ENCODE results near the gene PMM2.

PMM2 gene

DNA sequence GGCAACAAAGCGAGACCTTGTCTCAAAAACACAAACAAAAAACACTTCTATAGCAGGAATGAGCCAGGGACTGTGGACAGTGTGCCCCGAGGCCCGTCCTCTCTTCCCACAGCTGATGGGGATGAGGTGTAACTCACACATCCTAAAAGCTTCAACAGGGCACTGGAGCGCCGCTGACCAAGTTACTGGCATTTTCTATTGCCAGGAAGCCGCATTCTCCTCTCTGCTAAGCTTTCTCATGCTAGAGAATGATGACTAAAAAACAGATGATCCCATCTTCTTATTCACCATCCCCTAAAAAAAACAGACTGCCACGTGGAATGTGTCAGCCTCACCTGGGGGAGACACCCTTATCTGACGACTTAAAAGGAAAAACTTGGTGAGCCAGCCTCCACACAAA is 54.9 kb downstream of the PMM2 start:
- no peak for DNase-seq (ENCODE audit: low read depth)
- no peak overlapping the region for H3K4me3 ChIP-seq (ENCODE audit: low read length)
- TF ChIP-seq, protein P1, sequence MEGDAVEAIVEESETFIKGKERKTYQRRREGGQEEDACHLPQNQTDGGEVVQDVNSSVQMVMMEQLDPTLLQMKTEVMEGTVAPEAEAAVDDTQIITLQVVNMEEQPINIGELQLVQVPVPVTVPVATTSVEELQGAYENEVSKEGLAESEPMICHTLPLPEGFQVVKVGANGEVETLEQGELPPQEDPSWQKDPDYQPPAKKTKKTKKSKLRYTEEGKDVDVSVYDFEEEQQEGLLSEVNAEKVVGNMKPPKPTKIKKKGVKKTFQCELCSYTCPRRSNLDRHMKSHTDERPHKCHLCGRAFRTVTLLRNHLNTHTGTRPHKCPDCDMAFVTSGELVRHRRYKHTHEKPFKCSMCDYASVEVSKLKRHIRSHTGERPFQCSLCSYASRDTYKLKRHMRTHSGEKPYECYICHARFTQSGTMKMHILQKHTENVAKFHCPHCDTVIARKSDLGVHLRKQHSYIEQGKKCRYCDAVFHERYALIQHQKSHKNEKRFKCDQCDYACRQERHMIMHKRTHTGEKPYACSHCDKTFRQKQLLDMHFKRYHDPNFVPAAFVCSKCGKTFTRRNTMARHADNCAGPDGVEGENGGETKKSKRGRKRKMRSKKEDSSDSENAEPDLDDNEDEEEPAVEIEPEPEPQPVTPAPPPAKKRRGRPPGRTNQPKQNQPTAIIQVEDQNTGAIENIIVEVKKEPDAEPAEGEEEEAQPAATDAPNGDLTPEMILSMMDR (conservative IDR thresholded peaks at IDR 0.05; ENCODE audit: low read length), result no peak

DNA sequence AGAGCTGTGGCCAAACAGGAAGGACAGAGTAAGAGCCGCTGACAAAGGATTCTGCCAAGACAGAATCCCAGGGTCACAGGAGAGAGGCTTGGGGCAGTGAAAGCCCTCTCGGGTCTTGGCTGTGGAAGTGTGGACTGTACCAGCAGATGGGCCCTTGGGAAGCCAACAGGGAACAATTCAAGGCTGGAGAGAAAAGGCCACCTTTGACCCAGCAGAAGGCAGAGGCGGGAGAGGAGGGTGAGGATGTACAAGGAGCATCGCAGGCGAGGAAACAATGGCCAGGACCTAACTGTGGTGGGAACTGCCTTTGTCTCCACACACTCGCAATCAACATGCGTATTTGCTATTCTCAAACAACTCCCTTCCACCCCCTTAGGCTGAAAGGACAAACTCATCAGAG is 55.5 kb downstream of the PMM2 start:
- TF ChIP-seq, protein P1 (conservative IDR thresholded peaks at IDR 0.05; ENCODE audit: low read length), result no peak

DNA sequence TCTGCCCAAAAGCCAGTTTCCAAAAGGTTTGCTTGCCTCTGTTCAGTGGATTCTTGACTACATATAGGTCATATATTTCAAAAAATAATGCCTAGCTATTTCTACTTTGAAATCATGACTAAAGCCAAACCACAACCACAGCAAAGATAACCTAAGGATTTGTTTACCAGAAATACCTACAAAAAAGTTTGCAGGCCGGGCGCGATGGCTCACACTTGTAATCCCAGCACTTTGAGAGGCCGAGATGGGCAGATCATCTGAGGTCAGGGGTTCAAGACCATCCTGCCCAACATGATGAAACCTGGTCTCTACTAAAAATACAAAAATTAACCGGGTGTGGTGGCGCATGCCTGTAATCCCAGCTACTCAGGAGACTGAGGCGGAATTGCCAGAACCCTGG is 56.0 kb downstream of the PMM2 start:
- TF ChIP-seq, protein P1 (conservative IDR thresholded peaks at IDR 0.05; ENCODE audit: low read length), result no peak
- DNase-seq (ENCODE audit: low read depth), result no peak
- no peak overlapping the region for H3K4me3 ChIP-seq (ENCODE audit: low read length)

More for the DNA sequence above, 55.5 kb downstream of the PMM2 start:
- no peak overlapping the region for H3K4me3 ChIP-seq (ENCODE audit: low read length)
- DNase-seq (ENCODE audit: low read depth), result no peak

DNA sequence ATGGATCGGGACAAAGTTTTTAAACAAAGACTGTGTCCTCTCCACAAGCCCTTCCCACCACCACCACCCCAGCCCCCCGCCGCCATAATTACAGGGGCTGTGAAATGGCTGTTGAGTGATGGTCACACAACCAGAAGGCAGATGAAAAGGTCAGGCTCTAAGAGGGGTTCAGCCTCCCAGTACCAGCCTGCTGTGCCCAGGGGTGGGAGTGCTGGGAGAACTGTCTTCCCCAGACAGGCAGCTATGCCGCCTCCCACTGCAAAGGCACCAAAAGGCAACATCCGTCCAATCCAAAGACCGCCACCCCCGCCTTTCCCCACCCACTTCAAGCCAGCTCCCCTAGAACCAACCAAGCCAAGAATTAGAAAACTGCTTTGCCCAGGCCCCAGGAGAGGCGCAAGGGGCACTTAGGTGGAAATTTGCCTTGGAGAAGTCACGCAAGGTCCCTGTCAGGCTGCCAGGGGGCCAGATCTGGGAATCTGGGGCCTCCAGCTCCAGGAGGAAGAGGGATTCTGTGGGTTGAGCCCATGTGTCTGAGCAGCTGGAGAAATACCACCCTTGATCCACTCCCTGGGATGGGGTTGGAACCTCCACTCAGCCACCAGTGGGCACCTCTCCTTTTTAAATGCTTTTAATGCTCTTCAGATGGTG is 56.8 kb downstream of the PMM2 start:
- no peak overlapping the region for H3K4me3 ChIP-seq (ENCODE audit: low read length)
- DNase-seq (ENCODE audit: low read depth), result no peak
- TF ChIP-seq, protein P1 (conservative IDR thresholded peaks at IDR 0.05; ENCODE audit: low read length), result no peak

DNA sequence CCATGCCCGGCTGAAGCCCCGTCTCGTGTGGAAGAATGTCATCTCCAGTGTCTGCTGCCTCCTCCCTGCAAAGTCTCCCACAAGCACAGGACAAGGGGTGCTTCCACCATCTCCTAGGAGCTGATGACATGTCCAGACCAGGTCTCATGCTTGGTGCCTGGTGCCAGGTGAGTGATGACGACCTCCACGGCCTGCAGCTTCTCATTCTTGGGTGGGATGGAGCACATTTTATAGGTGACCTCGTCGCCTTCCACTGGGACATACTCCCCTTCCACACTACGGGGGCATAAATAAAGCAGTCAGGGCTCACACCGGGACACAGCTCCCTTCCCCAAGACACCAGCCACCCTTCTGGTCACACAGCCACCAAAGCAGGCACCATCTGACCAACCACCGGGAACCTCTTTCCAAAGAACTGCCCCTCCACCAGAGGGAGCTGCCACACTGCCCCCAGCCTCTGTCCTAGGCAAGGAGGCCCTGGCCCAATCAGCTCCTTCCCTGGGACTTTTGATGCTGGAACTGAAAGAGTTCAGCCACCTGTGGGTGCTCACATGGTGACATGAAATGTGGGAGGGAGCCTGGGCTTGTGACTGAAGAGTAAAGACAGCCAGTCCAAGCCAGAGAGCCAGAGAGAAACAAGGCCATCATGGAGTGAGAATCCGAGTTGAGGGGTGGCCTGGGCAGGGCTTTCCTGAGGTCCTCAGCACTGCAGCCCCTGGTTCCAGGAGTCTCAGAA is 57.6 kb downstream of the PMM2 start:
- no peak overlapping the region for H3K4me3 ChIP-seq (ENCODE audit: low read length)
- DNase-seq (ENCODE audit: low read depth), result no peak
- TF ChIP-seq, protein P1 (conservative IDR thresholded peaks at IDR 0.05; ENCODE audit: low read length), result no peak

DNA sequence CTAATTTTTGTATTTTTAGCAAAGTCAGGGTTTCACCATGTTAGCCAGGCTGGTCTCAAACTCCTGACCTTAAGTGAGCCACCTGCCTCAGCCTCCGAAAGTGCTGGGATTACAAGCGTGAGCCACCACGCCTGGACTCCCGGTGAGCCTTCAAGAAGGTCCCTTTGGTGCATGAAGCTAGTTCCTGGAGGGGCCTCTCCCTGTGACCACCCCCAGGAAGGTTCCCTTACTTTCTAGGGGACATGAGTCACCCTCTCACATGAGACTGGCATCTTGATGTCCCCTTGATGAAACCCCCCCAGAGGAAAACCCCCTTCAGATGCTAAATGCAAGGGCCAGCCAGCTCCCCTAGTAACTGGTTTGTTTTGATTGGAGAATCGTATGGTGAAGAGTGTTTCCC is 58.3 kb downstream of the PMM2 start:
- no peak for DNase-seq (ENCODE audit: low read depth)
- TF ChIP-seq, protein P1 (conservative IDR thresholded peaks at IDR 0.05; ENCODE audit: low read length), result no peak
- no peak overlapping the region for H3K4me3 ChIP-seq (ENCODE audit: low read length)

Measured in AG10803 (cell line).